Activated B cell treated with CpG ODN at 0.5 μM for 24 hours (primary cell): ENCODE results near the gene CA4. TPM values are rescaled to one million over a fixed set of nuclear protein-coding genes. Genes with fewer than 3 reads are reported as not detected.

Source experiments
- ATAC-seq: fragments of 200-7000 bp; cut with Tn5 transposase; one replicate; pipeline ENCODE4 v1.10.0; 2021; ENCODE audit warnings: low read depth, mild to moderate bottlenecking, moderate library complexity
- CTCF ChIA-PET: fragments of 350-600 bp; sonication (Branson Sonifier 250); formaldehyde crosslinking; loops from one replicate; lab custom pipeline; 2021; ENCODE audit warnings: antibody characterized with exemption; lab: Charles Lee
- POLR2A ChIA-PET: fragments of 350-600 bp; sonication (Branson Sonifier 250); formaldehyde crosslinking; loops from one replicate; lab custom pipeline; 2021; ENCODE audit warnings: antibody characterized with exemption; lab: Charles Lee
- DNase-seq: peaks from one replicate; pipeline ENCODE4 v3.0.0; 2022
- H3K27ac Mint-ChIP-seq: one replicate; pipeline ENCODE4 v1.8.0; 2020; ENCODE audit warnings: mixed read lengths
- H3K27me3 Mint-ChIP-seq: one replicate; pipeline ENCODE4 v1.8.0; 2021; ENCODE audit warnings: mixed read lengths
- H3K36me3 Mint-ChIP-seq: one replicate; pipeline ENCODE4 v1.8.0; 2021; ENCODE audit warnings: low read depth, mixed read lengths
- H3K4me1 Mint-ChIP-seq: one replicate; pipeline ENCODE4 v1.8.0; 2021; ENCODE audit warnings: mixed read lengths
- H3K4me3 Mint-ChIP-seq: one replicate; pipeline ENCODE4 v1.8.0; 2020; ENCODE audit warnings: mild to moderate bottlenecking, mixed read lengths
- H3K9me3 Mint-ChIP-seq: one replicate; pipeline ENCODE4 v1.8.0; 2020; ENCODE audit warnings: mixed read lengths
- intact Hi-C: fragments of 100-400 bp; cut with micrococcal nuclease; formaldehyde crosslinking; loops from one replicate; pipeline ENCODE4 v1.15.1; 2024
- total RNA-seq: library from RNA; stranded (reverse); gene quantifications from 2 replicates; pipeline ENCODE4 v1.2.3, GENCODE V29; 2022
- TF ChIP-seq, protein P1 (sequence below): fragments of 200-600 bp; IDR thresholded peaks from one replicate; pipeline ENCODE4 v1.8.0; 2022; ENCODE audit warnings: antibody characterized with exemption, mild to moderate bottlenecking

Gene CA4
- total RNA-seq, 1 donor from 2014 or later = not detected

DNA sequence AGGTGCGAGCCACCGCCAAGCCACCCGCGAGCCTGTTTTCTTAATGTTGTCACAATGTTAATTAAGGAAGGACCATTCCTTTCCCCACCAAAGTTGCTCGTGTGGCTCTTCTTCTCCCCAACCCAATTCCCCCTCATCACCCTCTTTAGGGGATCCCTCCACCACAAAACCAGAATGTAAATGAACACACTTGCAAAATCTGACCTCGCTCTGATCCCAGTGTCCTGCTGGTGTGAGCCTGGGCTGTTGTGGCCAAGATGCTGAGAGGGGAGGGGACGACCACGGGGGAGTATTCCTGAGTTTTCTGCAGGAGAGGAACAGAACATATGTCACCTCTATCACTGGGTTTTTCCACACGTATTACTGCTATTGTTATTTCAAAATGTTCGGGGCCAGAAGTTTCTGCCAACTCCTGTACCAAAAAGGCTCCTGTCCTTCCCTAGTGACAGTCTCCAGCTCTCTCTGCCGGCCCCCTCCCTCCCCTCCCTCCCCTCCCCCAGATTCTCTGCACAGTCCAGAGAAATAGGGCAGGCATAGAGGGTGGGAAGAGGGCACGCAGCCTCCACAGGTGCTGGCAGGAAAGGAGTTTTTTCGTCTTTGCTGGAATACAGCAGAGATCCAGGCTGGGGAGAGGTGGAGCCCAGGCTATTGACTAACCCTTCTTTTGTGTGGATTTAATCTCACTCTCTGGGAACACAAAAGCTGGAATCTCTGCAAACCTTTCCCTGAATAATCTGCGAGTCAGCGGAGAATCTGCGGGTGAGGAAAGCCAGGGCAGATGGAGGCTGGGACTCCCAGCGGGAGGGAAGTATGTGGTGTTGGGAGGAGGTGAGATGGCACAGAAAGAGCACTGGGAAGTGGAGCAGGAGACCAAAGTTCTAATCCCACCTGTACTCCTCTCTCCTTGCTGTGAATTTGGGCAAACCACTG, 4.5 kb upstream of the CA4 start:
- Mint-ChIP-seq H3K4me1 (peaks cover 25% of the 10 kb centered on the region), H3K27ac (no peak overlapping the region), H3K4me3 (no peak overlapping the region), H3K36me3 (no peaks in the 10 kb centered on the region), H3K27me3 (peaks cover 63% of the 10 kb centered on the region), H3K9me3 (no peaks in the 10 kb centered on the region)
- TF ChIP-seq, protein P1, sequence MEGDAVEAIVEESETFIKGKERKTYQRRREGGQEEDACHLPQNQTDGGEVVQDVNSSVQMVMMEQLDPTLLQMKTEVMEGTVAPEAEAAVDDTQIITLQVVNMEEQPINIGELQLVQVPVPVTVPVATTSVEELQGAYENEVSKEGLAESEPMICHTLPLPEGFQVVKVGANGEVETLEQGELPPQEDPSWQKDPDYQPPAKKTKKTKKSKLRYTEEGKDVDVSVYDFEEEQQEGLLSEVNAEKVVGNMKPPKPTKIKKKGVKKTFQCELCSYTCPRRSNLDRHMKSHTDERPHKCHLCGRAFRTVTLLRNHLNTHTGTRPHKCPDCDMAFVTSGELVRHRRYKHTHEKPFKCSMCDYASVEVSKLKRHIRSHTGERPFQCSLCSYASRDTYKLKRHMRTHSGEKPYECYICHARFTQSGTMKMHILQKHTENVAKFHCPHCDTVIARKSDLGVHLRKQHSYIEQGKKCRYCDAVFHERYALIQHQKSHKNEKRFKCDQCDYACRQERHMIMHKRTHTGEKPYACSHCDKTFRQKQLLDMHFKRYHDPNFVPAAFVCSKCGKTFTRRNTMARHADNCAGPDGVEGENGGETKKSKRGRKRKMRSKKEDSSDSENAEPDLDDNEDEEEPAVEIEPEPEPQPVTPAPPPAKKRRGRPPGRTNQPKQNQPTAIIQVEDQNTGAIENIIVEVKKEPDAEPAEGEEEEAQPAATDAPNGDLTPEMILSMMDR = no peak
- no peak for DNase-seq
- intact Hi-C loops = no loop called here
- CTCF ChIA-PET = no interaction called here
- POLR2A ChIA-PET = no interaction called here
- ATAC-seq = no peak

DNA sequence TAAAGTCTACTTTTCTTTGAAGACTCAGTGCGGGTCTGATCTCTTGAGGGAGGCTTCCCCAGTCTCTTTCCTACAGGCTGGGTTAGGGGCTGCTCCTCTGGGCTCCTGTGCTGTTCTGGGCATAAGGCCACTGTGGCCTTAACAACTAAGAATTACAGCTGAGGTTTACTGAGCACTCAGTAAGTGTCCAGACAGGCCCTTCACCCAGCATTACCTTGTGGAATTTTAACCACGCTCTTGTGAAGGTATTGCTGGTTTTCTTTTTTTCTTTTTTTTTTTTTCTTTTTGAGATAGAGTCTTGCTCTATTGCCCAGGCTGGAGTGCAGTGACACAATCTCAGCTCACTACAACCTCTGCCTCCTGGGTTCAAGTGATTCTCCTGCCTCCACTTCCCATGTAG, 3.6 kb upstream of the CA4 start:
- Mint-ChIP-seq H3K9me3 (no peaks in the 10 kb centered on the region), H3K4me1 (peaks cover 32% of the 10 kb centered on the region), H3K36me3 (no peaks in the 10 kb centered on the region), H3K4me3 (no peak overlapping the region), H3K27ac (no peak overlapping the region), H3K27me3 (peaks cover 61% of the 10 kb centered on the region)
- POLR2A ChIA-PET = no interaction called here
- TF ChIP-seq, protein P1 = no peak
- no peak for ATAC-seq
- CTCF ChIA-PET = no interaction called here
- intact Hi-C loops = no loop called here
- DNase-seq = no peak

DNA sequence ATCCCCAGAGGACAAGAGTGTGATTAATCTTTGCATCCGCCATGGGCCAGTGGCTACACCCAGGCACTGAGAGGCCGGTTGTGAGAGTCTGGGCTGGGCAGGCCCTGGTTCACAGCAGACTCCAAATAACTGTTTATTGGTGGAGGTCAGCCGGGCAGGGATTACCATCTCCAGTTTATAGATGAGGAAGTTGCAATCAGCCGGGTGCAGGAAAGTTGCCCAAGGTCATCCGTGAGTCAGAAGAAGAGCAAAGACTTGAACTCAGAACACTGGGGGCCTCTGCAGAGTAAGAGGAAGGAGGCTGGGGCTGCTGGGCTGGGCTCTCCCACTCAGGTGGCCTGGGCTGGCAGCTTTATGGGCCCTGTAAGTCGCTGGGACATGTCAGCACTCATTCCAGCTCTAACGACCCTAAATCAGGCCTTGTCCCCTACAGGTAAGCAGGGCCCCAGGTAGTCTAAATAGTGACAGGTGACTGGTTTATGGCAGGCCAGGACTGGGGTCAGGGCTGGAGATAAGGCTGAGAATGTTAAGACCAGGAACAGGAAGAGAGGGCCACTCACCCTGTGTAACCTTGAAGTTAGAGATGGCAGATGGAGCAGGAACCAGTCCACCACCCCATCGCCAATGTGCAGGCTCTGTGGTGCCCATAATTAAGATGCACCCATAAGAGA, 2.1 kb upstream of the CA4 start:
- H3K27me3 Mint-ChIP-seq = peaks cover 67% of the 10 kb centered on the region
- intact Hi-C loops = no loop called here
- DNase-seq (no peak), ATAC-seq (no peak)
- H3K4me1 Mint-ChIP-seq = peaks cover 34% of the 10 kb centered on the region
- no peaks in the 10 kb centered on the region for H3K36me3 Mint-ChIP-seq
- TF ChIP-seq, protein P1 = no peak
- no peak overlapping the region for H3K27ac Mint-ChIP-seq
- no peaks in the 10 kb centered on the region for H3K9me3 Mint-ChIP-seq
- CTCF ChIA-PET = no interaction called here
- no peak overlapping the region for H3K4me3 Mint-ChIP-seq
- POLR2A ChIA-PET = no interaction called here

DNA sequence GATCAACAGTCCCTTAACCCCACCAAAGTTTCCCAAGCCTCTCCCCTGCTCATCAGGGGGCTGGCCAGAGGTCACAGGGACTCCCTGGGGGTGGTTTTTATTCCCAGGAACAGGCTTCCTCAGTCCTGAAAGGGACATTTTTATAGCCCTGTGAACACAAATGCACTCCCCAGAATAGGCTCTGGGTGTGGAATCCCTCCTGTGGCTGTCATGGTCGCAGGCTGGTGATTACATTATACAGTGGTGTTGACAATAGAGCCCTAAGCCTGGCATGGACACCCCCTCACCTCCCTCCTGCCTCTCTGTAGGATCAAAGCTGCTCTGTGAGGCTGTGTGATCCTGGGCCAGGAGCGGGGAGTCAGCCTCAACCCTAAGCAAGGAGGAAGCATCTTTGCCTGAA, 1.4 kb upstream of the CA4 start:
- ChIA-PET POLR2A (no interaction called here), CTCF (no interaction called here)
- ATAC-seq (no peak), DNase-seq (no peak)
- H3K27ac Mint-ChIP-seq = no peak overlapping the region
- TF ChIP-seq, protein P1 = no peak
- H3K9me3 Mint-ChIP-seq = no peaks in the 10 kb centered on the region
- no peak overlapping the region for H3K4me3 Mint-ChIP-seq
- intact Hi-C loops = no loop called here
- peaks cover 65% of the 10 kb centered on the region for H3K27me3 Mint-ChIP-seq
- no peaks in the 10 kb centered on the region for H3K36me3 Mint-ChIP-seq
- peaks cover 27% of the 10 kb centered on the region for H3K4me1 Mint-ChIP-seq

DNA sequence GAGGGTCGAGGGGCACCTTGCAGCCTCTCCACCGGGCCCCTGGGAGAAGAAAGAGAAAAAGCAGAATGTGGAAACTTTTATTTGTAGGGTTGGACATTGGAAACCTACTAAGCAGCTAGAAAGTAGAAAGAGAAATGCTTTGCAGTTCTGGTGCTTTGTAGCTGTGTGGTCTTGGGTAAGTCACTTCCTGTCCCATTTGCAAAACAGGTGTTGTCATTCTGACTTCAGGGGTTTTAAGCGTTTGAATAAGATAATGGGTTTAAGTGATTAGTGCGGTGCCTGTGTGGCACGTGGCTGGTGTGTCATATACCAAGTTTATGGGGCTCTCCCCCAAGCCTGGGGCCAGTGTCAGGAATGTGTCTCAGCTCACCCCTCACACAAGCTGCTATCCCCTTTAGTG, 1.6 kb downstream of the CA4 start:
- Mint-ChIP-seq H3K36me3 (no peaks in the 10 kb centered on the region), H3K27ac (no peak overlapping the region), H3K9me3 (no peaks in the 10 kb centered on the region), H3K4me3 (no peak overlapping the region), H3K27me3 (peaks cover 60% of the 10 kb centered on the region), H3K4me1 (peaks cover 20% of the 10 kb centered on the region)
- ATAC-seq (peak; percentile 47), DNase-seq (no peak)
- TF ChIP-seq, protein P1 = no peak
- intact Hi-C loops = no loop called here
- POLR2A ChIA-PET = interaction anchor here (0.9 kb wide), 1 partner anchor 10 kb away, joined by 3 read pairs; no protein-coding TSS in a partner anchor
- CTCF ChIA-PET = interaction anchor here (1.6 kb wide), 1 partner anchor 9 kb away, joined by 5 read pairs; no protein-coding TSS in a partner anchor
